Left colon (tissue), 2 donors: ENCODE measurements around the gene GIMAP4. TPM values are rescaled to one million over a fixed set of nuclear protein-coding genes. Genes with fewer than 3 reads are reported as not detected.
A peak's percentile ranks its signal among the peaks of the same experiment; 100 is the strongest.
"Not testable (repeated sequence)": the region's sequence is repeated elsewhere in the genome, so short reads cannot be mapped to it uniquely, and the experiment has no call there.

Source experiments
- ATAC-seq: fragments of 200-7000 bp; cut with Tn5 transposase; one replicate; pipeline ENCODE4 v1.9.1; 2020; ENCODE audit warnings: mild to moderate bottlenecking, moderate library complexity
- DNase-seq, 2 donors: peaks; one replicate each; pipeline ENCODE4 v3.0.0-alpha.2; 2020
- intact Hi-C, 2 donors: fragments of 100-400 bp; cut with DNase I in 1 of 2; cut with micrococcal nuclease in 1 of 2; formaldehyde crosslinking; loops; one replicate each; pipeline versions ENCODE4 v1.11.2 to v1.14.0; 2022; cut with DNase I, micrococcal nuclease
- total RNA-seq, 2 donors: library from RNA; stranded (reverse); fragmentation: NEBNext Ultra II Directional; extraction: Animal tissue kit (Norgen Biotek cat#: 25700); gene quantifications; one replicate each; pipeline ENCODE4 v1.2.1, GENCODE V29; 2021
- donor health status: DM: no; HTN: no; CAD: no.
- donor health status: DM: yes; HTN: yes; CAD: no.

GIMAP4 gene
- total RNA-seq, 2 donors from 2014 or later: 8.4 to 16.2 TPM

- DNase-seq (no peak), ATAC-seq (no peak)
- intact Hi-C loops: no loop called here
Observed at GRCh38 chr7:150570556-150571465, 3.6 kb downstream of the GIMAP4 start.

DNA sequence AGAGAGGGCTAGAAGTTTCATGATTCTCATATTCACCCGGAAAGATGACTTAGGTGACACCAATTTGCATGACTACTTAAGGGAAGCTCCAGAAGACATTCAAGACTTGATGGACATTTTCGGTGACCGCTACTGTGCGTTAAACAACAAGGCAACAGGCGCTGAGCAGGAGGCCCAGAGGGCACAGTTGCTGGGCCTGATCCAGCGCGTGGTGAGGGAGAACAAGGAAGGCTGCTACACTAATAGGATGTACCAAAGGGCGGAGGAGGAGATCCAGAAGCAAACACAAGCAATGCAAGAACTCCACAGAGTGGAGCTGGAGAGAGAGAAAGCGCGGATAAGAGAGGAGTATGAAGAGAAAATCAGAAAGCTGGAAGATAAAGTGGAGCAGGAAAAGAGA, 5.3 kb downstream of the GIMAP4 start:
- no peak for DNase-seq
- no peak for ATAC-seq
- intact Hi-C loops: no loop called here

DNA sequence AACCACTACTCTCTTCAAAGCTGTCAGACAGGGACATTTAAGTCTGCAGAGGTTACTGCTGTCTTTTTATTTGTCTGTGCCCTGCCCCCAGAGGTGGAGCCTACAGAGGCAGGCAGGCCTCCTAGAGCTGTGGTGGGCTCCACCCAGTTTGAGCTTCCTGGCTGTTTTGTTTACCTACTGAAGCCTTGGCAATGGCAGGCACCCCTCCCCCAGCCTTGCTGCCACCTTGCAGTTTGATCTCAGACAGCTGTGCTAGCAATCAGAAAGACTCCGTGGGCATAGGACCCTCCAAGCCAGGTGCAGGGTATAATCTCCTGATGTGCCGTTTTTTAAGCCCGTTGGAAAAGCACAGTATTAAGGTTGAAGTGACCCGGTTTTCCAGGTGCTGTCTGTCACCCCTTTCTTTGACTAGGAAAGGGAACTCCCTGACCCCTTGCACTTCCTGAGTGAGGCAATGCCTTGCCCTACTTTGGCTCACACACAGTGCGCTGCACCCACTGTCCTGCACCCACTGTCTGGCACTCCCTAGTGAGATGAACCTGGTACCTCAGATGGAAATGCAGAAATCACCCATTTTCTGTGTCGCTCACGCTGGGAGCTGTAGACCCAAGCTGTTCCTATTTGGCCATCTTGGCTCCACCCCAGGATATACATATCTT, 12.9 kb downstream of the GIMAP4 start:
- peak; percentile 58 for ATAC-seq
- peak; percentile 65 to 70 for DNase-seq
- intact Hi-C loops: not testable (repeated sequence)

DNA sequence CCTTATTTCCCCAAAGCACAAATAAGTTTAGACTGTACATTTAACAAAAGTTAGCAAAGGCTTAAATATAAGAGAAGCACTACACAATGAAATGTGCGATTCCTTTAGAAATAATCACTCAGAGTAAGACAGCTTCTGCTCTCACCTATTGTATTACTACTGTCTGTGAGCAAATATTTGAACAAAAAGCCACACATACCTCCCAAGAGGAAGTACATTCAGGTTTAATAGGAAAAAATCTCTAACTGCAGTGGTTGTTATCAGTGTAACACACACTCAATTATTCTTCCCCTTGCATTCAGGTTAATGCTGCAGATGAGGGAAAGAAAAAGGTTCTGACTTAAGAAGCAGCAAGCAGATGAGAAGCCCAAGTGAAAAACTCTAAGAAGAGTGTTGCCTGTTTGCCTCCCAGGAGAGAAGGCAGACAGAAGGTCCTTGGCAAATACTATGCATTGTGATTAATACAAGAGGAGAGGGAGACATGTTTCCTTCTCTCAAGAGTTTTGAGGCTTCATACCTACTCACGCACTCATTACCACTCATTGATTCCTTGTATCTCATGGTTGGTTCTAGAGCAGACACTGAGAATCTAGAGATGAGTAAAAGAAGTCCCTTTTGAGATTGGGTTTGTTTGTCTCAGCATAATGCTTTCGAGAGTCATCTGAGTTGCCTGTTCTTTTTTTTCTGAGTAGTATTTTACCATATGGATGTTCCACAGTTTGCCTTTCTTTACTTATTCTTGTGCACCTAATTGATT, 13.6 kb downstream of the GIMAP4 start:
- peak; percentile 96 for ATAC-seq
- intact Hi-C loops: no loop called here
- DNase-seq: no peak

GRCh38 chr7:150585199-150585598, 18.0 kb downstream of the GIMAP4 start:
- intact Hi-C loops: no loop called here
- no peak for DNase-seq
- ATAC-seq: no peak

DNA sequence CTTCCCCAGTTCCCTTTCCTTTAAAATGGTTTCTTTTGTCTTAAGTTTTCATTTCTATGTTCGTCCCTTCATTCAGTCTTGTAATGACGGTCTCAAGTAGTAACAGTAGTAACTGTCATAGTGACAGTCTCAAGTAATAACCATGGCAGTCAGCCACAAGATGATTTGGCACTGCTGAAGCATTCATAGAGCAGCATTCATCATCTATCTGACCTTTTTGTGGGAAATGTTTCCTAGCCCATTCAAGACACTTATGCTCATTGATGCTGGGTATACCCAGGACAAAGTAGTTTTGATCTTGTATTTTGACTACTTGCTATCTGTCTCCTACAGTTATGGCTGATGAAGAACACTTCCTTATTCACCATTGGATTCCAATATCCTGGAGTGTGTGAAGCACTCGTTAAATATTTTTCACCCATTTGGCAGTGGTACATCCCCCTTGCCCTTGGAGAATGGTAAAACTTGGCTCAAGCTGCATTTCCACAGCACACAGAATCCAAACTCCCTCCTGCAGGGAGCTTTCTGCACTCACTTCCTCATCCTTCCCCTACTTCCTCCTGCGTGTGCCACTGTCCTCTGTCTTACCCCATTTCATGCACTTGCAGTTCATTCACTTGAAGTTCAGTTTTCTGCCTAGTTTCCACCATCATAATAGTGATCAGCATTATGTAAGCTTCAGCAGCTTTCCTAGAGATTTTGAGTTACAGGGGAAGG, 19.0 kb downstream of the GIMAP4 start:
- ATAC-seq (peak; percentile 60), DNase-seq (no peak)
- intact Hi-C loops: no loop called here

- peak; percentile 28 for ATAC-seq
- DNase-seq: no peak
- intact Hi-C loops: no loop called here
Observed at GRCh38 chr7:150586785-150587152, 19.6 kb downstream of the GIMAP4 start.

- intact Hi-C loops: no loop called here
- no peak for ATAC-seq
- no peak for DNase-seq
Observed at GRCh38 chr7:150587551-150587950, 20.4 kb downstream of the GIMAP4 start.

GRCh38 chr7:150594805-150595204, 27.6 kb downstream of the GIMAP4 start:
- no peak for DNase-seq
- no peak for ATAC-seq
- intact Hi-C loops: no loop called here

GRCh38 chr7:150595361-150595760, 28.2 kb downstream of the GIMAP4 start:
- DNase-seq: no peak
- intact Hi-C loops: no loop called here
- no peak for ATAC-seq

DNA sequence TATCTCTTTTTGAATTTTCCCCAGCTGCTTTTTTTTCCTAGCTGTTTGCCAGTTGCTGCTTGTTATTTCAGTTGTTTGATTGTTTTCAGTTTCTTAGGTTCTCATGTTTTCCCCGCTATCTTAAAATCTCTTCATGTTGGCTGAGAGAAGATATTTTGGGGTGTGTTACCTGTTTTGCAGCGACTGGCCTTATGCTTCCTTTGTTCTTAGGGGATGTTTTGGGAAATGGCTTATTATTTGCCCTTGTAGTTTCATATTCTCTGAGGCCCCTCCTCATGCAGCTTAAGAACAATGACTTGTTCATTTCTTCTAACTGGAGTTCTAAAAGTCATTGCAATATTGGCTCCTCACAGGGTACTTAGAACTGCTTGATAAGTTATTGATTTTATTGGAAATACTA, 36.4 kb downstream of the GIMAP4 start:
- ATAC-seq, DNase-seq, intact Hi-C loops: not testable (repeated sequence)

DNA sequence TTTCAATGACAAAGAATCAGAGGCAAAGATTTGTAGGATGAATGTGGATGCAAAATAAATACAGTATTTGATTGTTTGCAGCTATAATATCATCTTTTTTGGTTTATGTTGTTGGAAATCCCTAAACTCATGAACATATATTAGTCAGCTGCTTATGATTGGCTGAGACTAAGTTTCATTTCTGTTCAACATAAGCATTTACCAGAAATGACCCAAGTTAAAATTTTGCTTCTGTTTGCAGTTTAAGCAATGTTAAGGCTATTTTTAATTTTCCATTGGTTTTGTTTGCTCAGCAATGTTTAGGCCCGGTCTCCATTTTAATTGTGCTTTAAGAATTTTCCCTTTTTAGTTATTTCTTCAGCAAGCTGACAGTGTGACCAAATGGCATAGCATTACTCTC, 43.0 kb downstream of the GIMAP4 start:
- DNase-seq (no peak), ATAC-seq (no peak)
- intact Hi-C loops: no loop called here

- no peak for DNase-seq
- intact Hi-C loops: no loop called here
- no peak for ATAC-seq
Observed at GRCh38 chr7:150612925-150613324, 45.7 kb downstream of the GIMAP4 start.

- intact Hi-C loops: no loop called here
- DNase-seq: no peak
- no peak for ATAC-seq
Observed at GRCh38 chr7:150613880-150614279, 46.7 kb downstream of the GIMAP4 start.

DNA sequence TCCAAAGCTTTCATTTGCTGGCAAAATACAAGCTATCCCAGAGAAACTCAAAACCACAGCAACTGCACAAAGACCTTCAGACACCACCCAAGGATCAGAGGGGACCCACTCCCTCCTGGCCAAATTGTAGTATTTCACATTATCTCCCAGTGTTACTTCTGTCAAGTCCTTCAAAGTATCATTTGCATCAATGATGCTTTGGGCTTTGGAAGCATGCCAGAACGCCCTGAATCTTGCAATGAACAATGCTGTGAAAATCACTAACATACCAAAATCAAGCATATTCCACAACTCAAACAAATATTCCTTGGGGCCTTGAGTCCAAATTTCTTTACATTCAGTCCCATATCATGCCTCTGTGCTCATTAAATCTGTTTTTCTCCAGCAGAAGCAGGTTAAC, 47.2 kb downstream of the GIMAP4 start:
- intact Hi-C loops, DNase-seq, ATAC-seq: not testable (repeated sequence)

GRCh38 chr7:150615221-150615755, 48.1 kb downstream of the GIMAP4 start:
- intact Hi-C loops, ATAC-seq, DNase-seq: not testable (repeated sequence)

DNA sequence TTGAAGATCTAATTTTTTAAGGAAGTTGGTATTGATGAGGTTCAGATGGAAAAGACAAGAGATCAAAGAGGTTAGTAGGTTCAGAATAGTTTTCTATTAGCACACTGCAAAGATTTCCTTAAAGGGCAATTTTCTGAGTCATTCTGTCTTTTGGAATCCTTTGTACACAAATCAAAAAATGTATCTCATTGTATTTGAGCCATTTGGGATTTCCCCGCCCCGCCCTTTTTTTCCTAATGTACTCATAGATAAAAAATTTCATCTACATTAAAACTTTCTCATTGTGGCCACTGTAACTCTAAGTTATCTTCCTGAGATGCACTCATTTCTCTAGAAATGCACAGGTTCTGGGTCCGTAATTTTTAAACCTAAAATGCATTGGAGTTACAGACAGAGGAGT, 52.9 kb downstream of the GIMAP4 start:
- intact Hi-C loops: no loop called here
- no peak for ATAC-seq
- no peak for DNase-seq

DNA sequence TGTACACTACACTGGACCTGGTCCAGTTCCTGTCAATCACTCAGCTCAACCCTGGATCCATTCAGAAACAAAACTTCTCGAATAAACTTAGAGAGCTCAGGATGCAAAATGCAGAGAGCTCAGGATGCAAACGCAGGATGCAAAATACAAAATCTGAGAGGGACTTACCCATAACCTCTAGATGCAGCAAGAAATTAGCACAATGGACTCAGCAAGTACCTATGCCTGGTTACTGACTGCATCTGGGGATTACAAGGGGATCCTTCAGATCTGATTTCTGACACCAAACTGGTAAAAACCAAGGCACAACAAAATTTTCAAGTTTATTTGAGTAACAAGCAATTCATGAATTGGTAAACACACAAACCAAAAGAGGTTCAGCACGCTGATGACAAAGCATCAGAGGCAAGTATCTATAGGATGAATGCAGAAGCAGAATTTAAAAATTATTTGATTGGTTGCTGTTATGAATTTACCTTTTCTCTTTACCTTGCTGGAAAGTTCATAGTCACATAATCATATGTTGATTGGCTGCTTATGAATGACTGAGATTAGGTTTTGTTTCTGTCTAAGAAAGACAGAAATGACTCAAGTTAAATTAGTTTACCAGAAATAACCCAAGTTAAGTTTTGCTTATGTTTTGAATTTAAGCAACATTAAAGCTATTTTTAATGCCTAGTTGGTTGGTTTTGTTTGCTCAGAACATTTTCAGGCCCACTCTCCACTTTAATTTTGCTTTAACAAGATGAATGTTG, 53.6 kb downstream of the GIMAP4 start:
- no peak for ATAC-seq
- intact Hi-C loops: no loop called here
- DNase-seq: no peak
